Pons (tissue), 1 donor: ENCODE measurements around the gene LGALS3BP.
"Not testable (repeated sequence)": the region's sequence is repeated elsewhere in the genome, so short reads cannot be mapped to it uniquely, and the experiment has no call there.

ENCODE experiments used
- DNase-seq: peaks from one replicate; pipeline ENCODE4 v3.0.0-alpha.2; 2016; ENCODE audit warnings: low spot score

Gene LGALS3BP, protein sequence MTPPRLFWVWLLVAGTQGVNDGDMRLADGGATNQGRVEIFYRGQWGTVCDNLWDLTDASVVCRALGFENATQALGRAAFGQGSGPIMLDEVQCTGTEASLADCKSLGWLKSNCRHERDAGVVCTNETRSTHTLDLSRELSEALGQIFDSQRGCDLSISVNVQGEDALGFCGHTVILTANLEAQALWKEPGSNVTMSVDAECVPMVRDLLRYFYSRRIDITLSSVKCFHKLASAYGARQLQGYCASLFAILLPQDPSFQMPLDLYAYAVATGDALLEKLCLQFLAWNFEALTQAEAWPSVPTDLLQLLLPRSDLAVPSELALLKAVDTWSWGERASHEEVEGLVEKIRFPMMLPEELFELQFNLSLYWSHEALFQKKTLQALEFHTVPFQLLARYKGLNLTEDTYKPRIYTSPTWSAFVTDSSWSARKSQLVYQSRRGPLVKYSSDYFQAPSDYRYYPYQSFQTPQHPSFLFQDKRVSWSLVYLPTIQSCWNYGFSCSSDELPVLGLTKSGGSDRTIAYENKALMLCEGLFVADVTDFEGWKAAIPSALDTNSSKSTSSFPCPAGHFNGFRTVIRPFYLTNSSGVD

DNA sequence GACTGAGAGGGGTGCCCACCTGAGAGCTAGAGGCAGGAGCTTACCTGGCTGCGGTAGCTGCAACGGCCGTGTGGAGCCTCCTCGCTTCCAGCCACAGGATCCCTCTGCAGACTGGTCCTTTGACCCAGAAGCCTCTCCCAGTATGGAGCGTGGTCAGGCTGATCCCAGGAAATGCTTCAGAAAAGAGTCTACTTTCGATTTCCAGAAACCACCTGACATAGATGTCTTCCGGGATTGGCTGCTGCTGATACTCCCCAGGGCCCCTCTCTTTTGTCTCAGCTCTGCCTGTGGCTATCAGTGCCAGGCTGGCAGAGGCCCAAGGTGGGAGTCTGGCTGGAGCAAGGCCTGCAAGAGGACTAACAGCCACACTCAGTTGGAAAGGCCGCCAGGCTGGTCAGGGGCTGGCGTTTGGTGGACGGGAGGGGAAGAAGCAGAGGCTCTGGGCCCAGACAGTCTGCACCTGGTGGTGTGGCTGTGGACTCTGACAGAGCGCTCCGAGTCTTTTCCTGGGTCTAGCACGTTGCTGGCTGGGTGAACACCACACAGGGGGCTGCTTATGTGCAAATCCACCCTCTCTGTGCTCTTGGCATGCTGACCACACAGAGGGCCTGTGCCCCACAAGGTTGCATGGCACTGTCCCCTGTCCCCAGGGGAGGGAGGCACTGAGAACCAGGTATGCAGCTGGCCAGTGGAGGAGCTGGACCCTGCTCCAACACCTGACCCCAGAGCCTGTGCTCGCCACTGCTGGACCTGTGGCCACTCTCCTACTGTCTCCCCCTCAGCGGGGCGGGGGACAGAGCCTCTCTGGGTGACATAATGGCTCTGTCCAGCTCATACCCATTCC lies at the start of gene LGALS3BP:
Gene LGALS3BP, minus strand, starts transcription at position 144 of the 844 bp plus-strand sequence. CDS start 2,732 bp downstream, outside the sequence.
- DNase-seq, result peak; percentile 93

DNA sequence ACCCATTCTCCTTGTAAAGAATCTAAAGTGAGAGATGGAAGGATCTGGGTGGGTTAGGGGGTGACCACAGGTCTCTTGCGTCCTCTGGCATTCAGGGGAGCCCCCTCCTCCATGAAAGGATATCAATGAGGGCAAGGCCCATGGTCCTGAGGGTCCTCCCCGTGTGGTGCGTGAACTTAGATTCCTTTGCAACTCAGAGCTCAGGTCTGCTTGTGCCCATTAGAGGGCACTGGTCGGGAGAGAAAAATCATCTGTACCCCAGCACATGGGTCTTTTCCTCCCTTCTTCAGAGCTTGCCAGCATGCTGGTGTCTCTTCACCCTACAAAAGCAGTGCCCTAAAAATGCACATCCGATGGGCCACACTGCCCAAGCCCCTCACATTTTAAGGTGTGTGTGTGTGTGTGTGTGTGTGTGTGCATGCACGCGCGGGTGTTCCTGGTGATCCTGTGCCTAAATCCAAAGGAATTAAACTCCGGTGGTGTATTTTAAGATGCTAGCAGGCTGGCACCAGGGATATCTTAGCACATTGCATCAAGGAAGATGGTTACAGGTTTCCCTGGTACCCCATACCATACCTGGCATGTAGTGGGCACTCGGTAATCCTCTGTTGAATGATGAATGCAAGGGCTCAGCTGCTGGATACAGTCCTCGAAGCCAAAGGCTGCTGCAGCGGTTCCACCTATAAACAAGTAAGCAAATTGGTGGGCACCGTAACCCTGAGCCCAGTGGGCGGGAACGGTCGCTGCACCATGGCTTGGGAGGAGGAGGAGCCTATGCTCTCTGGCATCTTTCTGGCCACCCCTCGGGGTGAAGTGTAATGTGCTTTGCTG lies 49.0 kb upstream of the LGALS3BP start:
- DNase-seq, result no peak

DNA sequence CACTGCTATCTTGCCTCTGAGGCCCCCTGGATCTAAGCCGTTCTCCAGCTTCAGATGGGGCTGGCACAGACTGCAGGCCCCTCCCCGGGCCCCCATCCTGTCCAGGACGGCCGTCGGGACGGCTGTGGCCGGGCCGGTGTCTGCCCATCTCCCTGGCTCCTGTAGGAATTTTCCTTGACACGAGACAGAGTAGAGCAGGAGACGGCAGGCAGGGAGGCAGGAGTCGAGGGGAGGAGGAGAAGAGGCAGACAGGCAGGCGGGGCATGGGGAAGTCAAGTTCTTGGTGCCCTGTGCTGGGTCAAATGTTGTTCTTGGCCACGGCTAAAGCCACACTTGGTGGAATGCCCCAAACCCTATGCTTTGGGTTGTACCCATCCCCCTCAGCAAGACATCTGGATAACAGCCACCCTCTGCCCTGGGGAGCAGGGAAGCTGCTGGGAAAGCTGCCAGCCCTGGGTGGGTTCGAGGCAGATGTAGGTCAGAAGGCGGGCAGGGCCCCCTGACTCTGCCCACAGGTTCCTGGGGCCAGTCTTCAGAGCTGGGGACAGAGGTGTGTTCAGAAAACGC lies 48.3 kb upstream of the LGALS3BP start:
- no peak for DNase-seq

DNA sequence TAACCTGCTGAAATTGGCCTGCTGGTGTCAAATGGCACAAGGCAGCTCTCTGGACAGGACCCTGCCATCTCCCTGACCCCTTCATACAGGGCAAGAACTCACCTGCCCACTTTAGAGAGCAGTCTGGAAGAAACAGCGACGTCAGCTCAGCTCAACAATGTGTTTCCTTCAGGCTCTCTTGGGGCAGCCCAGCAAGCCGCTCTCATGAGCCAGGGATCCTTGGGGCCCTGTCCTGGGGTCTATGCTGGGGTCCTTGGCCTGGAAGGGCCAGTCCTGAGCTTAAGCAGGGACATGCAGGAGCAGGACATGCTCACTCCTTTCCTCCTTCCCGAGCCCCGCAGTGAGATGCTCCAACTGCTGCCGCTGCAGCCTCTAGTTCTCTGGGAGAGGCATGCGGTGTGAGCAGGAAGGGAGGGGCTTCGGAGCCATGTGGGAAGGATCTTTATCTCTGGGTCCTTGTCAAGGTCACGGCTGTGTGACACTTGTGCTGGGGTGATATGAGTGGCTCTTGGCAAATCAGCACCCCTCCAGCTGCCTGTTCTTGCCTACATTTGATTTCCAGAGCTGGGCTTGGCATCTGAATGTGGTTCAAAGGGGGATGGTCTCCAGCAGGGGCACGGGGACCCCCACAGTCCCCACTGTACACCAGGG lies 47.7 kb upstream of the LGALS3BP start:
- no peak for DNase-seq

DNA sequence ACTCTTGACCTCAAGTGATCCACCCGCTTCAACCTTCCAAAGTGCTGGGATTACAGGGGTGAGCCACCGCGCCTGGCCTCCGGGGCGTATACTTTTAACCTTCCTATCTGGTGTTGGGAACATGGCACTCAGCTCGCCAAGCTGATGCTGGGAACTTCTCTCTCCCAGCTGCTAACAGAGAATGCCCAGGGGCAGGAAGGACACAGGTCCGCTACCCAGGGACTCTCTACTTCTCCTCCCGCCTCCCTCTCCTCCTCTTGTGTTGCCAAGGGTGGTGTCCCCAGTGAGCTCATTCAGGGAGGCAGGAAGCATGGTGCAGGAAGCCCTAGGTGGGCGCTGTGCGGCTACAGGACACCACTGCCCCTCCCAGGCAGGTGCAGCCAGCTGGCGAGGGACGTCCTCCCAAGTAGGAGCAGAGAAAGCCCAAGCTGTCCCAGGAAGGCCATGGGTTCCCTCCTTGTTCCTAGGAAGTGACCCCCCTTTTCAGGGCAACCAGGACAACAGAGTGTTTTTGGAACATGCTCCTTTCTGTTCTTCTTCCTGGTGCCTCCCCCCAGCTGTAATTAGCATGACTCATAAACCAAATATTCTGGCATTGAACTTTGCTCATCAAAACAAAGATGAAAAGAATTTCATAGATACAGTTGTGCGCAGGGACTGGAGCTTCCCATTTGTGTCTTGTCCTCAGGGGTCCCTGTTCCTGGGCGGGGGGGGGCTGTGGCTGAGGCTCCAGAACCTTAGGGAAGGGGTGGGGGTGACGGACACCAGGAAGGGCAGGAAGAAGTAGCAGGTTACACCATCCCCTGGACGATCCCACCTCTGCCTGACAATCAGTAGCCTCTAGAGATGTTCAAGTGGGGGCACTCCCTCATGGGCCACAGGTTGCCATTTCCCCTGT lies 46.9 kb upstream of the LGALS3BP start:
- no peak for DNase-seq

DNA sequence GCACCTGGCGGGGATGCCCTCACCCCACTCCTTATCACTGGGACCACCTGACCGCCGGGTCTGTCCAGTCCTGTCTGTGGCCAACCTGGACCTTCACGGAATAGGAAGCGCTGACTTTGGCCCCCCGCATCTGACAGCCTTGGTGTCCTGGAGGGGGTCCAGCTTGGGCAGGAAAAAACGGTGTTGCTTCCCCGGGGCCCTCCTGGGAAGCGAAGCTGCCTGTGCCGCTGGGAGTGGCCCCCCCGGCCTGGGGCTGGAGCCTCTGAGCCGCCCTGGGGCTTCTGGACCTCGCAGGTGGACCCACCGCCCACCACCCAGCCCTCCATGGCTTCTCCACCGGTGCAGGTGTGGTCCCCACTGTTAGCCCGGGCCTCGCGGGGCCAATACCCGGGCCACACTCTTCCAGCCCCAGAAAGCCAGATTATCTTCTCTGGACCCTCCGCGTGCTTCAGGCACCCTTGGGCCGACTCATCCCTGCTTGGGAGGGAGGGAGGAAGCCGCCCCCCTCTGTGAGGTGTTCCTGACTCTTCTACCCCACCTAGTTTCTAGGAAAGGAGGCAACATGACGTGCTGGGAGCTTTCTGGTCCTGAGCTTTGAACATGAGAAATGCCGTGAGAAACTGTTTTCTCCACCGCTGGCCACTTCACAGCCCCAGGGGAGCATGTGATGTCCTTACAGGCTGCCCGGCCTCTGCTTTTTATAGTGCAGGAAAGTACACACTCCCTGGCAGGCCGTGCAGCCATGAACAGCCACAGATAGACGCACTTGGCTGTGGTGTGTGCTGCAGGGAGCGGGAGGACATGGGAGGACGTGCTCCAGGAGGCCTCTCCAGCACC lies 45.4 kb upstream of the LGALS3BP start:
- DNase-seq, result no peak

DNA sequence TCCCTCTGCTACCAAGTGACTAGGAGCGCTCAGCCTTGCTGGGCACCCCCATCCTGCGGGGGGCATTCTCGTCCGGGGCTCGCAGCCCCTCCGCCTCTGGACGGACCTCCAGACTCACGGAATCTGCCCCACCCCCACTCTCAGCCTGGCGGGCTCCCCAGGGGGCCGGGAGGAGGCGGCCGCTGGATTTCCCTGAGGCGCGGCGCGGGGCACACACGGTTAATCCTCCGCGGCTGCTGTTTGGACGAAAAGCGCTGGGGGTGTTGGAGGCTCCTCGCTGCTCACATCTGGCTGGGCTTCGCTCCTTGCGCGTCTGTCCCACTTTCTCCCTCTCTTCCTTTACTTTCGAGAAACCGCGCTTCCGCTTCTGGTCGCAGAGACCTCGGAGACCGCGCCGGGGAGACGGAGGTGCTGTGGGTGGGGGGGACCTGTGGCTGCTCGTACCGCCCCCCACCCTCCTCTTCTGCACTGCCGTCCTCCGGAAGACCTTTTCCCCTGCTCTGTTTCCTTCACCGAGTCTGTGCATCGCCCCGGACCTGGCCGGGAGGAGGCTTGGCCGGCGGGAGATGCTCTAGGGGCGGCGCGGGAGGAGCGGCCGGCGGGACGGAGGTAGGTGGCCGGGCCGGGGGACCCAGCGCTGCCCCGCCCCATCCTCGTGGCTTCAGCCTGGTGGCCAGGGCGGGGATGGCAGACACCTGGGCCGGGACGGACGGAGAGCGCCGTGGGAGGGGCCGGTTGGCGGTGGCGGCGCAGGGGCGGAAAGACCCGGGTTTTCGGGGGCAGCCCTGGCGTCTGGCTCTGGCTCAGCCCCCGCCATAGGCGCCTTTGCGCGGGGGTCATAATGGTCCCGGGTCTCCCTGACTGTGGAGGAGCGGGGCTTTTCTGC lies 44.4 kb upstream of the LGALS3BP start, which contains the start of gene C1QTNF1:
Gene C1QTNF1, plus strand, starts transcription at position 284 of the 886 bp plus-strand sequence. CDS start 19,800 bp downstream, outside the sequence.
- DNase-seq, result no peak

DNA sequence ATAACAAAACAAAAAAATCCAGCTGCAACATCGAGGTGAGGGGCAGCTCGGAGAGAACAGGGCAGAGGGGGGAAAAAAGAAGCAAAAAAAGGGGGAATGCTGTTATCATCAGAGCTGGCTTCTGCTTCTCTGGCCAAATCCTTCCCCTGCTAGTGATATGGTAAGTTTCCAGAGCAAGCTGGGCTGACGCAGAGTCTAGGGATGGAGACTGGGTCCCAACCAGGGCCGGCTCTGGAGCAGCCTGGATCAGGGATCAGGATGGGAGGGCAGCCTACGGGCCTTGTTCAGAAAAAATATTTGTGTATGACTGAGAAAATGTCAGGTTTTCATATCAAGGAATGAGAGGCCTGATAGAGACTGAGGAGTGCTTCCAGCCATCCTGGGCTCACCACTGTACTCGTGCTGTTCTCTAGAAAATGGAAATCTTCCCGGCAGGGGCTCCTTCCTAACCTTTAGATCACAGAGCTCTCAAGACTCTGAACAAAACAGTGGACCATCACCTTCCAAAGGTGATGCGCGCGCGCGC lies 43.5 kb upstream of the LGALS3BP start:
- DNase-seq, result no peak

DNA sequence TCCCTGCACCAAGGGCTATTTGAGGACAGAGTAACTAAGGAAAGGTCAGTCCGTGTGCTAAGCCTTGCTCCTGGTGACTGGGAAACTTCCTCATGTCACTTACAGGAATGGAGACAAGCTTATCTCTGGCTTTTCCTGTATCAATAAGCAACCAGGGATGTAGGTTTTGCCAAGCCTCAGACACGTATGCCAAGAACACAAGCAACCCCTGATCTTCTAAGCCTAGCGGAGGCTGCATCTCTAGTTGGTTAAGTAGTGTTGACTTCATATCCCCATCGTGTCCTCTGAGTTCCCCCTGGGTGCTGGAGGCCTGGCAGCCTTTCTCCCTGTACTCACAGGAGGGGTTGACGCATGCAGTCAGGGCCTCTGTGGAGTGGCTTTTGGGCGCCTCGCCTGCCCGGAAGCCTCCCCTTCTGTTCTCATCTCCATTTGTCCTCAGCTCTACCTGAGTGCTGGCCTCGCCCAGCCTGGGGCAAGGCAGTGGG lies 42.8 kb upstream of the LGALS3BP start:
- no peak for DNase-seq

DNA sequence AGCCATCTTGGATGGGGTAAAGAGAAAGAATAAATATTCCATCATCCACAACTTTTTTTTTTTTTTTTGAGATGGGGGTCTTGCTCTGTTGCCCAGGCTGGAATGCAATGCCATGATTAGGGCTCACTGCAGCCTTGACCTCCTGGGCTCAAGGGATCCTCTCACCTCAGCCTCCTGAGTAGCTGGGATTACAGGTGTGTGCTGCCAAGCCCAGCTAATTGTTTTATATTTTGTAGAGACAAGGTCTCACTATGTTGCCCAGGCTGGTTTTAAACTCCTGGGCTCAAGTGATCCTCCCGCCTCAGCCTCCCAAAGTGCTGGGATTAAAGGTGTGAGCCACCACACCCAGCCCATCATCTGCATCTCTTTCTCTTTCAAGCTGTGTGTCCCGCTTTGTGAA lies 42.2 kb upstream of the LGALS3BP start:
- DNase-seq, result not testable (repeated sequence)

DNA sequence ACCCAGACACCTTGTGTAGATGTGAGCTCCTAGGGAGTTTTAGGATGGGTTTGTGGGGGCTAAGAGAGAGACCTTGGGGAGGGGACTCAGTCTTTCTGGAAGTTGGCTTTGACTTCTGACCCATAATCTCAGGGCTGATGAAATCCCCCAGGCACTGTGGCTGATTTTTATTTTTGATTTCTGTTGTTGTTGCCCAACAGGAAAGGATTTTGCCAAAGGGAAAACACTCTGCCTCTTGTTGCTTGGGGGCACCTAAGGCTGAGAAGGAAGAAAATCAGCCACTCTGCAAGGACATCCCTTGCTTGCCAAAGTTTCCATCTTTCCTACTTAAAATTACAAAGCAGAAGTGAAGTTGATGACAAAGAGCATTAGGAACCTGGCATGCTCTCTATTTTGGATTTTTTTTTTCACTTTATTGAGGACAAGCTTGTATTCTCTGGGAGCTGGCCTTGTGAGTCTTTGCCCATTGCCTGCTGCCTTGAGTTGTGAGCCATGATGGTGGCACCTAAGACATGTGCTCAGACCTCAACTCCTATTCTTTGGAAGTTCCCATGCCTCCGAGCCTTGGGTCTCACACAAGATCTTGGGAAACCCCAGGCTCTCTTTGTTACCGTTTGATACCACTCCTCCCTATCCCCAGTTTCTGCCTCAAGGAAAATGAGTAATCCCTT lies 41.0 kb upstream of the LGALS3BP start:
- DNase-seq, result no peak

DNA sequence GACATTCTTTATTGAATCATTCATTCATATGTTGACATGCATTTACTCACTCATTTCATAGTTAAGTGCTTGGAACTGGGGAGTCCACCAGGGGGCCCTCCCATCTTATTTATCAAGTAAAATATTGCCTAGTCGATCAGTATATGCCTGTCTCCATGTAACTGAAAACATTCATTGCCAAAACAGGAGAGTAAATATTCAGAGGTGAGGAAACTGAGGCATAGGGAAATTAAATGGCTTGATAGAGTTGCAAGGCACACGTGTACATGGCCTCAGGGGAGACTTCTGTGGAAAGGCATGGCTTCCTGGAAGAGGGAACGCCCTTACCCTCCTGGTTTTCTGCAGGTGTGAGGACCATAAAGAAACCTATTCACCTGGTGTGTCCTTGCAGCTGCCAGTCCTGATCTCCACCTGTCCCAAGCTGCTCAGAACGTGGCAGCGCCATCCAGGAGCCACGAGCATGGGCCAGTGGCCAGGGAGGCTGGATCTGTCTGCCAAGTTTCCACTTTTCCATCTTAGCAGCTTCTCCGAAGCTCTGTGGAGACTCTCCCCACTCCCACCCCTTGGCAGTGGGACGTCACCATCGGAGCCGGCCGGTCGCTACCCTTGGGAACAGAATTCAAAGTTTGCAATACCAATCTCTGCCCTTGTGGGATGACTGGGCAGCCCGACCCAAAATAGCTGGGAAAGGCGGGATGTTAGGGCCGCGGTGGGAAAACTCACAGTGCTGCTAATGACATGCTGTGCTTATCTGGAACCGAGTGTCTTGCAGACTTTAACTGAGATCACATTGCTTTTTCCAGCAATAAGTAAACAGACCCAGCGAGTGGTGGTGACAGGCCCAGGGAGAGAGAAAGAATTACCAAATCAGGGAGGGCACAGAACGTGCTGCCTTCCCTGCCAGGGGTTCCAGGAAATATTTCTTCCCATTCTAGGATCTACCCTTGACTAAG lies 40.2 kb upstream of the LGALS3BP start:
- peak; percentile 75 for DNase-seq

DNA sequence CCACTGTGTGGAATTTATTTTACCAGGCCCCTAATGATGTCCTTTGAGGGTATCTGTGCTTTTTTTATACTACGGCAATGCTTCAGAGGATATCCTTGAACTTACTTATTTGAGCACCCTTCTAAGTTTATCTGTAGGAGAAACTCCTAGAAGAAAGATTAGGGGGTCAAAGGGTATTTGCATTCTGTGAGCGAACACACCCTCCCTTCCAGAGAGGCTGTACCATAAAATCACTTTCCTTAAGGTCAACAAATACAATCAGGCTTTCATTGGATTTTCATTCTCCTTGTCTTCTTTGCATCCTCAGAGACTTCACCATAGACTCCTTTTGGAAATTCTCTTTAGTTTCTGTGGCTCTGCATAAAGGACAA lies 39.5 kb upstream of the LGALS3BP start:
- DNase-seq, result no peak

DNA sequence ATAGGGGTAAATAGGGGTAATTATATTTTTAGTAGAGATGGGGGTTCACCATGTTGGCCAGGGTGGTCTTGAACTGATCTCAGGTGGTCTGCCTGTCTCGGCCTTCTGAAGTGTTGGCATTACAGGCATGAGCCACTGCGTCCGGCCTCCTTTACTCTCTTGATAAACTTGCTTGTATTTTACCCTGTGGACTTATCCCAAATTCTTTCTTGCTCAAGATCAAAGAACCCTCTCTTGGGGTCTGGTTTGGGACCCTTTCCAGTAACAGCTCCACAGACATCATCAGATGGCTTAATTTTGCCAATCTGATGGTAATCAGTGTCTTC lies 38.6 kb upstream of the LGALS3BP start:
- no peak for DNase-seq

DNA sequence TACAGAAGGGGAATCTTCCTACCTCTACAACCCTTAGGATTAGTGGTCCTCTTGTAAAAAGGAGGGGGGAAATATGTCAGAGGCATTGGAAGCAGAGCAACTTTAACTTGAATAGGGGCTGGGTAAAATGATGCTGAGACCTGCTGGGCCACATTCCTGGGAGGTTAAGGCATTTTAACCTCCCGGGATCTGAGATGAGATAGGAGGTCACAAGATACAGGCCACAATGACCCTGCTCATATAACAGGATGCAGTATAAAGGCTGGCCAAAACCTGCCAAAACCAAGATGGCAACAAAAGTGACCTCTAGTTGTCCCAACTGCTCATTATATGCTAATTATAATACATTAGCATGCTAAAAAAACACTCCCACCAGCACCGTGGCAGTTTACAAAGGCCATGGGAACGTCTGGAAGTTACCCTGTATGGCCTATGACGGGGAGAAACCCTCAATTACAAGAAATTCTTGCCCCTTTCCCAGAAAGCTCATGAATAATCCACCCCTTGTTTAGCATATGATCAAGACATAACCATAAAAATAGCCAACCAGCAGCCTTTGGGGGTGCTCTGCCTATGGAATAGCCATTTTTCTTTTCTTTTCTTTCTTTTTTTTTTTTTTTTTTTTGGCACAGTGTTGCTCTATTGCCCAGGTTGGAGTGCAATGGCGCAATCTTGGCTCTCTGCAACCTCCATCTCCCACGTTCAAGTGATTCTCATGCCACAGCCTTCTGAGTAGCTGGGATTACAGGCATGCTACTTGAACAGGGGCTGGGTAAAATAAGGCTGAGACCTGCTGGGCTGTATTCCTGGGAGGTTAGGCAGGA lies 38.0 kb upstream of the LGALS3BP start:
- no peak for DNase-seq
